Smooth muscle cell (in vitro differentiated cells): ENCODE results near the gene SLC25A21. TPM values are rescaled to one million over a fixed set of nuclear protein-coding genes. Genes with fewer than 3 reads are reported as not detected.

Experiments used
- DNase-seq: peaks from one replicate; lab custom pipeline; 2025; ENCODE audit not compliant: unreplicated experiment; lab: John Stamatoyannopoulos, UW
- H2AFZ ChIP-seq: fragments of 200-600 bp; sonication (generic); 2 replicates; pipeline ENCODE4 v1.6.0; 2016; ENCODE audit warnings: antibody characterized with exemption, low read depth, mild to moderate bottlenecking
- H3F3A ChIP-seq: fragments of 200-600 bp; sonication (generic); 2 replicates; pipeline ENCODE4 v1.6.0; 2017; ENCODE audit warnings: antibody characterized with exemption, low read depth
- H3K27ac ChIP-seq: fragments of 200-600 bp; sonication (generic); 2 replicates; pipeline ENCODE4 v1.5.1; 2016; ENCODE audit warnings: low read depth, mild to moderate bottlenecking
- H3K27me3 ChIP-seq: fragments of 200-600 bp; sonication (generic); 2 replicates; pipeline ENCODE4 v1.6.1; 2016; ENCODE audit warnings: low read depth, mild to moderate bottlenecking
- H3K36me3 ChIP-seq: fragments of 200-600 bp; sonication (generic); 2 replicates; pipeline ENCODE4 v1.5.1; 2016; ENCODE audit warnings: low read depth
- H3K4me1 ChIP-seq: fragments of 200-600 bp; sonication (generic); 2 replicates; pipeline ENCODE4 v1.5.1; 2016; ENCODE audit warnings: low read depth
- H3K4me2 ChIP-seq: fragments of 200-600 bp; sonication (generic); 2 replicates; pipeline ENCODE4 v1.6.0; 2016; ENCODE audit warnings: mild to moderate bottlenecking
- H3K4me3 ChIP-seq: fragments of 200-600 bp; sonication (generic); 2 replicates; pipeline ENCODE4 v1.5.1; 2016; ENCODE audit warnings: mild to moderate bottlenecking
- H3K79me2 ChIP-seq: fragments of 200-600 bp; sonication (generic); 2 replicates; pipeline ENCODE4 v1.6.0; 2016; ENCODE audit warnings: low read depth, mild to moderate bottlenecking
- H3K9ac ChIP-seq: fragments of 200-600 bp; sonication (generic); 2 replicates; pipeline ENCODE4 v1.6.0; 2016; ENCODE audit warnings: low read depth
- H3K9me3 ChIP-seq: fragments of 200-600 bp; sonication (generic); replicated peaks from 2 replicates; pipeline ENCODE4 v1.5.1; 2016; ENCODE audit warnings: low read depth
- H4K20me1 ChIP-seq: fragments of 200-600 bp; sonication (generic); 2 replicates; pipeline ENCODE4 v1.6.0; 2016; ENCODE audit warnings: low read depth
- CTCF ChIP-seq: fragments of 200-600 bp; sonication (generic); IDR thresholded peaks from 2 replicates; pipeline ENCODE4 v1.5.1; 2017; ENCODE audit warnings: borderline replicate concordance, mild to moderate bottlenecking, antibody characterized with exemption; ENCODE audit not compliant: insufficient read depth, poor library complexity, severe bottlenecking
- WGBS: methylation state at CpG from one replicate; pipeline ENCODE4 v1.1.7; 2016; ENCODE audit warnings: low lambda C conversion rate; 5-methylcytosine and 5-hydroxymethylcytosine counted together
- polyA plus RNA-seq: library from polyadenylated mRNA; unstranded; fragments of >200 nt; fragmentation: Nextera tagmentation; extraction: Ambion mirVana; gene quantifications from 2 replicates; pipeline ENCODE4 v1.2.1, GENCODE V29; 2016
- total RNA-seq: library from RNA; depleted of rRNA; stranded (reverse); fragments of >200 nt; gene quantifications from 2 replicates; pipeline ENCODE4 v1.2.3, GENCODE V29; 2014

The SLC25A21 gene
- total and polyA plus RNA-seq, 2 experiments from 2014 or later = 1.1 TPM; not detected in 1

GRCh38 chr14:36946872-36947271 is 225.5 kb downstream of the SLC25A21 start:
- Histone ChIP-seq H3K36me3 (no peaks in the 10 kb centered on the region), H3K9me3 (no peaks in the 10 kb centered on the region), H3K27me3 (peaks cover 20% of the 10 kb centered on the region), H3K27ac (no peak overlapping the region), H3K79me2 (no peaks in the 10 kb centered on the region), H2AFZ (no peak overlapping the region), H3K4me2 (no peak overlapping the region), H4K20me1 (no peaks in the 10 kb centered on the region), H3K4me1 (no peaks in the 10 kb centered on the region), H3K4me3 (no peak overlapping the region), H3K9ac (no peak overlapping the region), H3F3A (no peaks in the 10 kb centered on the region)
- no peak for DNase-seq
- WGBS = 85% methylated on average over 1 of the region's 1 CpG
- no peak for TF ChIP-seq CTCF

- TF ChIP-seq CTCF = no peak
- peaks cover 20% of the 10 kb centered on the region for H3K27me3 ChIP-seq
- H3K79me2 ChIP-seq = no peaks in the 10 kb centered on the region
- WGBS = 77% methylated on average over 5 of the region's 5 CpGs
- H3K9me3 ChIP-seq = no peaks in the 10 kb centered on the region
- no peaks in the 10 kb centered on the region for H3K4me1 ChIP-seq
- no peaks in the 10 kb centered on the region for H3F3A ChIP-seq
- DNase-seq = no peak
- no peak overlapping the region for H2AFZ ChIP-seq
- H3K4me3 ChIP-seq = no peak overlapping the region
- no peak overlapping the region for H3K9ac ChIP-seq
- no peaks in the 10 kb centered on the region for H3K36me3 ChIP-seq
- H3K27ac ChIP-seq = no peak overlapping the region
- no peak overlapping the region for H3K4me2 ChIP-seq
- H4K20me1 ChIP-seq = no peaks in the 10 kb centered on the region
Observed at GRCh38 chr14:36944307-36945010, 227.9 kb downstream of the SLC25A21 start.

DNA sequence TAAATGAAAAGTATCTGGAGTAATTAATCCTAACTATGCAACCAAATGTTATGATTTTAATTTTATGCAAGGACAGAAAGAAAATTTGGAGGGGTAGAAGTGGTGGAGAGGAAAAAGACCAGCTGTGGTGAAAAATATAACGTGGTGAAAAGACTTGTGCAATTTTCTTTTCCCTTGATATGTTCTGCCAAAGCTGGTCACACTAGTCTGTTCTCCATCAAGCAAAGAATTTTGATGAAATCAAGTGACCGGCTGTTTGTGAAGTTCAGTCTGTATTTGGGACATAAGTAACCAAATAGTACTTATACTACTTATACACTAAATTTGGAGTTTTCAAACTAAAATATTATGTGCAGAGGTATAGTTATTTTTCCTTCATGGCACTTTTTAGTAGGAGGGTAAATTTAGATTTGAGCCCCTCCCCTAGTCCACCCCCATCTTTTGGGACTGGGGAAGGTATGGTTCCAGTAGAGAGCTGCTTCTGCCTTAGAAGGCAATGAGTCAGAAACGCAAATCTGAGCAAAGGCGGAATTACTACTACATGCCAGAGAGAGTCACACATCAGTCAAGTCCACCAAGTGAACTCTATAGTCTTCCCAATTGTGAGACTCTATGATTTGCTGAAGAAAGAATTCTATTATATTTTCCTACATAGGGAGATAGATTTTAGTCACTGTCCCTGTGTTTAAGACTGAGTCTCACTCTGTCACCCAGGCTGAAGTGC is 229.7 kb downstream of the SLC25A21 start:
- Histone ChIP-seq H3K4me1 (no peaks in the 10 kb centered on the region), H3K27me3 (peaks cover 20% of the 10 kb centered on the region), H4K20me1 (no peaks in the 10 kb centered on the region), H3K36me3 (no peaks in the 10 kb centered on the region), H3K27ac (no peak overlapping the region), H3K4me2 (no peak overlapping the region), H3K9ac (no peak overlapping the region), H3F3A (no peaks in the 10 kb centered on the region), H3K4me3 (no peak overlapping the region), H3K9me3 (no peaks in the 10 kb centered on the region), H3K79me2 (no peaks in the 10 kb centered on the region), H2AFZ (no peak overlapping the region)
- WGBS = 63% methylated on average over 4 of the region's 4 CpGs
- no peak for TF ChIP-seq CTCF
- DNase-seq = no peak
